Activated CD4-positive, alpha-beta T cell treated with anti-CD3 and anti-CD28 coated beads, Interleukin-10, Interleukin-2, amounts not matched to agents 100 ng/mL and 50 ng/mL, durations not matched to agents 16 hours and 8 hours (primary cell): ENCODE results near the gene DLST.

Experiments used
- DNase-seq: peaks from one replicate; pipeline ENCODE4 v3.0.0-alpha.2; 2020

The DLST gene

GRCh38 chr14:74942608-74943007, 60.9 kb downstream of the DLST start:
- DNase-seq = no peak

GRCh38 chr14:74945261-74945851, 63.6 kb downstream of the DLST start:
- DNase-seq = peak; percentile 38

GRCh38 chr14:74945852-74946658, 64.3 kb downstream of the DLST start:
- DNase-seq = peak; percentile 81

GRCh38 chr14:74946659-74947281, 65.1 kb downstream of the DLST start:
- no peak for DNase-seq

GRCh38 chr14:74947353-74948227, 65.9 kb downstream of the DLST start:
- no peak for DNase-seq

GRCh38 chr14:74948228-74949175, 66.8 kb downstream of the DLST start:
- no peak for DNase-seq

GRCh38 chr14:74949191-74949601, 67.5 kb downstream of the DLST start:
- DNase-seq = no peak

GRCh38 chr14:74949859-74950573, 68.3 kb downstream of the DLST start:
- no peak for DNase-seq

GRCh38 chr14:74950795-74951442, 69.2 kb downstream of the DLST start:
- DNase-seq = no peak

GRCh38 chr14:74951443-74952179, 69.9 kb downstream of the DLST start:
- no peak for DNase-seq

- DNase-seq = no peak
These were observed 70.5 kb downstream of the DLST start for GRCh38 chr14:74952180-74952665.

GRCh38 chr14:74952697-74953484, 71.2 kb downstream of the DLST start:
- DNase-seq = no peak
